K562 (cell line): Measurements from ENCODE around the gene SYTL4. TPM values are rescaled to one million over a fixed set of nuclear protein-coding genes. Genes with fewer than 3 reads are reported as not detected.

Experiments
- ATAC-seq: fragments of 200-7000 bp; cut with Tn5 transposase; 3 replicates; pipeline ENCODE4 v1.9.1; 2020; ENCODE audit warnings: moderate library complexity
- BruUV-seq: library from RNA; stranded (reverse); fragments of 400-500 nt; replicated peaks from 2 replicates; lab custom pipeline; 2021; lab: Mats Ljungman, UMichigan
- CTCF ChIA-PET: fragments of 300-600 bp; formaldehyde crosslinking; extraction: SDS; loops from one replicate; lab custom pipeline; 2021; ENCODE audit warnings: low intra/inter-chr PET ratio; lab: Yijun Ruan, JAX
- POLR2A ChIA-PET: fragments of 300-600, 350-650 bp; sonication (Branson Sonifier 250); formaldehyde crosslinking; extraction: SDS; loops from one replicate; lab custom pipeline; 2021; ENCODE audit warnings: antibody characterized with exemption, inconsistent platforms; lab: Yijun Ruan, JAX
- DNase-seq, 4 experiments: peaks; one replicate each; pipeline versions ENCODE4 v3.0.0 to v3.0.0-alpha.2; 2011 to 2018; ENCODE audit warnings: low spot score in 3 of 4, mixed read lengths in 3 of 4; ENCODE audit errors: extremely low read depth in 1 of 4
- FAIRE-seq: peaks from 2 replicates; lab custom pipeline; 2011; peaks lifted over from hg19 to GRCh38; lab: Jason Lieb, UNC
- H2AFZ ChIP-seq: 2 replicates; pipeline ENCODE4 v1.6.0; 2011; ENCODE audit warnings: low read depth, low read length, control low read depth, inconsistent platforms
- H3K27ac ChIP-seq: fragments of 200-600 bp; 3 replicates; pipeline ENCODE4 v1.8.0; 2011; ENCODE audit warnings: low read depth, mild to moderate bottlenecking, control low read depth, inconsistent platforms, low read length, moderate library complexity, mixed read lengths; ENCODE audit errors: extremely low read depth
- H3K27me3 ChIP-seq, 2 experiments: fragments of 300-600 bp in 1 of 2; 2 replicates in 1 of 2; 3 replicates in 1 of 2; pipeline versions ENCODE4 v1.6.0 to v1.8.0; 2011; ENCODE audit warnings: inconsistent platforms in 2 of 2, low read length in 2 of 2, mild to moderate bottlenecking in 1 of 2, mixed read lengths in 1 of 2, moderate library complexity in 1 of 2; ENCODE audit not compliant: control insufficient read depth in 2 of 2, insufficient read depth in 2 of 2
- H3K36me3 ChIP-seq: fragments of 300-600 bp; 3 replicates; pipeline ENCODE4 v1.8.0; 2011; ENCODE audit warnings: mild to moderate bottlenecking, low read length, inconsistent platforms; ENCODE audit not compliant: control insufficient read depth, insufficient read depth
- H3K4me1 ChIP-seq, 2 experiments: fragments of 200-600 bp in 1 of 2; replicated peaks in 1 of 2; 2 replicates in 1 of 2; 3 replicates in 1 of 2; pipeline versions ENCODE4 v1.5.1 to v1.8.0; 2011; ENCODE audit warnings: inconsistent platforms in 2 of 2, low read length in 2 of 2, mild to moderate bottlenecking in 1 of 2, mixed read lengths in 1 of 2, moderate library complexity in 1 of 2; ENCODE audit not compliant: control insufficient read depth in 2 of 2, insufficient read depth in 2 of 2
- H3K4me2 ChIP-seq: 2 replicates; pipeline ENCODE4 v1.6.1; 2011; ENCODE audit warnings: low read length, control low read depth, inconsistent platforms, mixed read lengths; ENCODE audit not compliant: insufficient read depth
- H3K4me3 ChIP-seq: fragments of 200-600 bp; sonication (generic), shearing (Covaris generic); 2 replicates; pipeline ENCODE4 v1.5.1; 2016; ENCODE audit warnings: control low read depth, inconsistent platforms
- H3K79me2 ChIP-seq: fragments of 200-600 bp; 3 replicates; pipeline ENCODE4 v1.8.0; 2011; ENCODE audit warnings: low read length, inconsistent platforms; ENCODE audit not compliant: control insufficient read depth, insufficient read depth
- H3K9ac ChIP-seq, 2 experiments: 2 replicates each; pipeline versions ENCODE4 v1.6.0 to v1.6.1; 2011; ENCODE audit warnings: low read depth in 2 of 2, low read length in 2 of 2, control low read depth in 1 of 2, inconsistent platforms in 1 of 2, mild to moderate bottlenecking in 1 of 2, mixed read lengths in 1 of 2; ENCODE audit not compliant: insufficient read depth in 1 of 2
- H3K9me1 ChIP-seq: one replicate; pipeline ENCODE4 v1.6.0; 2011; ENCODE audit warnings: inconsistent platforms, mild to moderate bottlenecking, low read length, moderate library complexity; ENCODE audit not compliant: control insufficient read depth, insufficient read depth
- H3K9me3 ChIP-seq: replicated peaks from 2 replicates; pipeline ENCODE4 v1.5.1; 2011; ENCODE audit warnings: low read depth, low read length, inconsistent platforms; ENCODE audit not compliant: control insufficient read depth, insufficient read depth
- H4K20me1 ChIP-seq: replicated peaks from 2 replicates; pipeline ENCODE4 v1.6.1; 2011; ENCODE audit warnings: low read length, inconsistent platforms, mixed read lengths; ENCODE audit not compliant: control insufficient read depth, insufficient read depth
- ATF7 ChIP-seq: fragments of 450-650 bp; IDR thresholded peaks from 2 replicates; pipeline ENCODE4 v1.7.1; 2014; ENCODE audit warnings: mild to moderate bottlenecking, moderate library complexity
- C11orf30 ChIP-seq: fragments of 450-650 bp; IDR thresholded peaks from 2 replicates; pipeline ENCODE4 v1.6.1; 2016; ENCODE audit warnings: low read depth, mild to moderate bottlenecking
- CEBPB ChIP-seq: fragments of 450-650 bp; IDR thresholded peaks from 2 replicates; pipeline ENCODE4 v1.6.1; 2016; ENCODE audit warnings: missing genetic modification characterization, missing compliant biosample characterization
- NFE2L1 ChIP-seq: fragments of 450-650 bp; IDR thresholded peaks from 2 replicates; pipeline ENCODE4 v1.6.1; 2016; ENCODE audit warnings: missing genetic modification characterization, low read depth, mild to moderate bottlenecking, missing compliant biosample characterization, moderate library complexity, borderline replicate concordance
- SNIP1 ChIP-seq: fragments of 450-650 bp; IDR thresholded peaks from 2 replicates; pipeline ENCODE4 v1.7.1; 2017; ENCODE audit warnings: low read depth, mild to moderate bottlenecking
- SP1 ChIP-seq: sonication (generic); formaldehyde crosslinking; IDR thresholded peaks from 2 replicates; pipeline ENCODE4 v1.8.1; 2022; ENCODE audit warnings: mild to moderate bottlenecking, missing genetic modification reagents
- SRSF9 ChIP-seq: fragments of 200-400 bp; formaldehyde crosslinking; IDR thresholded peaks from 2 replicates; pipeline ENCODE4 v1.6.1; 2017; ENCODE audit warnings: low read depth, low read length, borderline replicate concordance
- STAT6 ChIP-seq: sonication (generic); formaldehyde crosslinking; IDR thresholded peaks from 2 replicates; pipeline ENCODE4 v1.8.1; 2023; ENCODE audit warnings: mild to moderate bottlenecking, missing genetic modification reagents
- TAF1 ChIP-seq: IDR thresholded peaks from 2 replicates; pipeline ENCODE4 v1.6.1; 2011; ENCODE audit warnings: mild to moderate bottlenecking, low read length, moderate library complexity; ENCODE audit not compliant: insufficient read depth, control insufficient read depth, severe bottlenecking; ENCODE audit errors: extremely low read depth
- TAL1 ChIP-seq: fragments of 450-650 bp; IDR thresholded peaks from 2 replicates; pipeline ENCODE4 v1.6.1; 2016; ENCODE audit warnings: mild to moderate bottlenecking
- ZBED1 ChIP-seq: IDR thresholded peaks from 2 replicates; pipeline ENCODE4 v1.6.1; 2014
- ZNF431 ChIP-seq: sonication (generic); formaldehyde crosslinking; IDR thresholded peaks from 2 replicates; pipeline ENCODE4 v1.8.0; 2022; ENCODE audit warnings: mild to moderate bottlenecking, missing genetic modification reagents
- ZNF436 ChIP-seq: fragments of 250-450, 450-650 bp; sonication (Bioruptor Pico); formaldehyde crosslinking; IDR thresholded peaks from 2 replicates; pipeline ENCODE4 v1.7.0; 2020; ENCODE audit warnings: mild to moderate bottlenecking
- WGBS: fragments of 100-300 bp; shearing (Covaris generic); methylation state at CpG from one replicate; pipeline ENCODE4 v1.1.6; 2016; ENCODE audit warnings: low coverage, mixed read lengths; ENCODE audit not compliant: insufficient coverage; ENCODE audit errors: missing lambda C conversion rate; 5-methylcytosine and 5-hydroxymethylcytosine counted together
- in situ Hi-C: fragments of 300-500 bp; cut with MboI; formaldehyde crosslinking; loops from 4 replicates; pipeline ENCODE4 v1.15.0; 2018; ENCODE audit warnings: inconsistent platforms, mixed read lengths
- intact Hi-C: fragments of 100-400 bp; cut with micrococcal nuclease; formaldehyde crosslinking; loops from 2 replicates; pipeline ENCODE4 v1.14.2; 2022
- polyA plus RNA-seq, 8 experiments: library from polyadenylated mRNA; depleted of rRNA in 4 of 8; stranded (reverse) in 5 of 8; unstranded in 3 of 8; fragments of >200 nt; fragmentation: Nextera tagmentation in 2 of 8; fragmentation: Illumina TruSeq in 1 of 8; extraction: Ambion mirVana in 2 of 8; extraction: Trizol in 1 of 8; gene quantifications; 2 replicates each; pipeline versions ENCODE4 v1.2.1 to v1.2.3, GENCODE V29; 2011 to 2014; ENCODE audit warnings: inconsistent platforms in 1 of 8, missing spikeins in 1 of 8
- total RNA-seq, 7 experiments: library from RNA; depleted of rRNA in 6 of 7; stranded (reverse); fragments of >200 nt in 6 of 7; fragmentation: Illumina TruSeq in 2 of 7; extraction: Trizol in 2 of 7; gene quantifications; 2 replicates each; pipeline versions ENCODE4 v1.2.1 to v1.2.3, GENCODE V29; 2011 to 2021; ENCODE audit warnings: low replicate concordance in 1 of 7
- TF ChIP-seq, protein P1 (sequence below): fragments of 150-350 bp; conservative IDR thresholded peaks from 2 replicates; pipeline ENCODE4 v1.6.1; 2014; ENCODE audit warnings: low read length
- TF ChIP-seq, protein P2 (sequence below), 2 experiments: fragments of 450-650 bp; conservative IDR thresholded peaks; 2 replicates each; pipeline ENCODE4 v1.6.1; 2017; ENCODE audit warnings: mild to moderate bottlenecking in 2 of 2, moderate library complexity in 2 of 2

SYTL4 gene
- total and polyA plus RNA-seq, 9 of the 15 experiments (the other 6 are each of a cell fraction or from before 2014, with no cell fraction given), result 0.65 to 9.0 (median 1.5) TPM

GRCh38 chrX:100662796-100663195 is 69.1 kb downstream of the SYTL4 start:
- Histone ChIP-seq H3K9me3 (no peaks in the 10 kb centered on the region), H3K4me1 (no peaks in the 10 kb centered on the region), H2AFZ (no peak overlapping the region), H3K36me3 (no peaks in the 10 kb centered on the region), H3K9ac (no peak overlapping the region), H3K27ac (no peak overlapping the region), H4K20me1 (no peaks in the 10 kb centered on the region), H3K4me2 (no peak overlapping the region), H3K79me2 (no peaks in the 10 kb centered on the region), H3K4me3 (no peak overlapping the region), H3K27me3 (peaks cover 0 to 5% of the 10 kb centered on the region in 2 experiments; a peak in 2 of 5 replicates), H3K9me1 (no peaks in the 10 kb centered on the region)
- intact Hi-C loops (no loop called here), in situ Hi-C loops (no loop called here)
- no TSS peak for BruUV-seq
- DNase-seq (no peak), ATAC-seq (no peak), FAIRE-seq (no peak)
- 8% methylated on average over 3 of the region's 4 CpGs for WGBS
- no peak for TF ChIP-seq ATF7
- no peak for TF ChIP-seq SNIP1
- TF ChIP-seq SP1 (CRISPR knock-in tag), result no peak
- no peak for TF ChIP-seq TAF1
- TF ChIP-seq NFE2L1 (tag), result no peak
- TF ChIP-seq C11orf30, result no peak
- no peak for TF ChIP-seq CEBPB (tag)
- TF ChIP-seq, protein P1, sequence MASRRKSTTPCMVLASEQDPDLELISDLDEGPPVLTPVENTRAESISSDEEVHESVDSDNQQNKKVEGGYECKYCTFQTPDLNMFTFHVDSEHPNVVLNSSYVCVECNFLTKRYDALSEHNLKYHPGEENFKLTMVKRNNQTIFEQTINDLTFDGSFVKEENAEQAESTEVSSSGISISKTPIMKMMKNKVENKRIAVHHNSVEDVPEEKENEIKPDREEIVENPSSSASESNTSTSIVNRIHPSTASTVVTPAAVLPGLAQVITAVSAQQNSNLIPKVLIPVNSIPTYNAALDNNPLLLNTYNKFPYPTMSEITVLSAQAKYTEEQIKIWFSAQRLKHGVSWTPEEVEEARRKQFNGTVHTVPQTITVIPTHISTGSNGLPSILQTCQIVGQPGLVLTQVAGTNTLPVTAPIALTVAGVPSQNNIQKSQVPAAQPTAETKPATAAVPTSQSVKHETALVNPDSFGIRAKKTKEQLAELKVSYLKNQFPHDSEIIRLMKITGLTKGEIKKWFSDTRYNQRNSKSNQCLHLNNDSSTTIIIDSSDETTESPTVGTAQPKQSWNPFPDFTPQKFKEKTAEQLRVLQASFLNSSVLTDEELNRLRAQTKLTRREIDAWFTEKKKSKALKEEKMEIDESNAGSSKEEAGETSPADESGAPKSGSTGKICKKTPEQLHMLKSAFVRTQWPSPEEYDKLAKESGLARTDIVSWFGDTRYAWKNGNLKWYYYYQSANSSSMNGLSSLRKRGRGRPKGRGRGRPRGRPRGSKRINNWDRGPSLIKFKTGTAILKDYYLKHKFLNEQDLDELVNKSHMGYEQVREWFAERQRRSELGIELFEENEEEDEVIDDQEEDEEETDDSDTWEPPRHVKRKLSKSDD, result no peak
- no peak for TF ChIP-seq ZBED1
- no peak for TF ChIP-seq STAT6 (CRISPR knock-in tag)
- TF ChIP-seq ZNF436, result no peak
- TF ChIP-seq TAL1, result no peak
- TF ChIP-seq, protein P2, sequence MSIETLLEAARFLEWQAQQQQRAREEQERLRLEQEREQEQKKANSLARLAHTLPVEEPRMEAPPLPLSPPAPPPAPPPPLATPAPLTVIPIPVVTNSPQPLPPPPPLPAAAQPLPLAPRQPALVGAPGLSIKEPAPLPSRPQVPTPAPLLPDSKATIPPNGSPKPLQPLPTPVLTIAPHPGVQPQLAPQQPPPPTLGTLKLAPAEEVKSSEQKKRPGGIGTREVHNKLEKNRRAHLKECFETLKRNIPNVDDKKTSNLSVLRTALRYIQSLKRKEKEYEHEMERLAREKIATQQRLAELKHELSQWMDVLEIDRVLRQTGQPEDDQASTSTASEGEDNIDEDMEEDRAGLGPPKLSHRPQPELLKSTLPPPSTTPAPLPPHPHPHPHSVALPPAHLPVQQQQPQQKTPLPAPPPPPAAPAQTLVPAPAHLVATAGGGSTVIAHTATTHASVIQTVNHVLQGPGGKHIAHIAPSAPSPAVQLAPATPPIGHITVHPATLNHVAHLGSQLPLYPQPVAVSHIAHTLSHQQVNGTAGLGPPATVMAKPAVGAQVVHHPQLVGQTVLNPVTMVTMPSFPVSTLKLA (conservative IDR thresholded peaks at IDR 0.05), result no peak
- TF ChIP-seq ZNF431, result no peak
- no peak for TF ChIP-seq SRSF9
- POLR2A ChIA-PET, result no interaction called here
- CTCF ChIA-PET, result no interaction called here
